Panc1 (cell line): ENCODE data around the gene RCOR3. TPM values are rescaled to one million over a fixed set of nuclear protein-coding genes. Genes with fewer than 3 reads are reported as not detected.

Experiments used
- ATAC-seq: fragments of 200-7000 bp; cut with Tn5 transposase; 2 replicates; pipeline ENCODE4 v1.9.1; 2020; ENCODE audit warnings: mild to moderate bottlenecking, moderate library complexity
- BruUV-seq: library from RNA; stranded (reverse); fragments of 400-500 nt; replicated peaks from 2 replicates; lab custom pipeline; 2021; lab: Mats Ljungman, UMichigan
- CTCF ChIA-PET: fragments of 300-600 bp; sonication (Branson Sonifier 250); formaldehyde crosslinking; loops from one replicate; lab custom pipeline; 2022; ENCODE audit warnings: antibody characterized with exemption; lab: Charles Lee
- POLR2A ChIA-PET: fragments of 300-600 bp; sonication (Branson Sonifier 250); formaldehyde crosslinking; loops from one replicate; lab custom pipeline; 2022; ENCODE audit warnings: antibody characterized with exemption; lab: Charles Lee
- DNase-seq: peaks from one replicate; pipeline ENCODE4 v3.0.0-alpha.2; 2010; ENCODE audit warnings: low read depth, low spot score
- H3K27ac ChIP-seq: 2 replicates; pipeline ENCODE4 v1.5.1; 2011; ENCODE audit warnings: mild to moderate bottlenecking, low read length, inconsistent platforms
- H3K27me3 ChIP-seq: fragments of 200-500 bp; sonication (Bioruptor generic); 2 replicates; pipeline ENCODE4 v1.6.0; 2014; ENCODE audit warnings: low read length, inconsistent platforms; ENCODE audit not compliant: control insufficient read depth, insufficient read depth
- H3K36me3 ChIP-seq: fragments of 200-500 bp; sonication (Bioruptor generic); 2 replicates; pipeline ENCODE4 v1.5.1; 2014; ENCODE audit warnings: inconsistent platforms, mild to moderate bottlenecking, low read length, moderate library complexity; ENCODE audit not compliant: control insufficient read depth, insufficient read depth
- H3K4me1 ChIP-seq: 2 replicates; pipeline ENCODE4 v1.5.1; 2011; ENCODE audit warnings: inconsistent platforms, mild to moderate bottlenecking, low read length, moderate library complexity; ENCODE audit not compliant: control insufficient read depth, insufficient read depth
- H3K4me3 ChIP-seq, 2 experiments: 2 replicates each; pipeline ENCODE4 v1.5.1; 2011 to 2012; ENCODE audit warnings: low read depth in 2 of 2, low read length in 2 of 2, mild to moderate bottlenecking in 2 of 2, inconsistent platforms in 1 of 2, moderate library complexity in 1 of 2
- H3K9me3 ChIP-seq: fragments of 200-500 bp; sonication (Bioruptor generic); 2 replicates; pipeline ENCODE4 v1.5.1; 2014; ENCODE audit warnings: low read depth, mild to moderate bottlenecking, inconsistent platforms, low read length, moderate library complexity; ENCODE audit not compliant: control insufficient read depth, insufficient read depth
- CTCF ChIP-seq: fragments of 450-650 bp; IDR thresholded peaks from 2 replicates; pipeline ENCODE4 v1.5.1; 2017; ENCODE audit warnings: mild to moderate bottlenecking
- POLR2AphosphoS5 ChIP-seq: IDR thresholded peaks from 2 replicates; pipeline ENCODE4 v1.6.1; 2012; ENCODE audit warnings: mild to moderate bottlenecking, low read depth, low read length, moderate library complexity
- REST ChIP-seq, 2 experiments: IDR thresholded peaks; 2 replicates each; pipeline ENCODE4 v1.6.1; 2011 to 2012; ENCODE audit warnings: low read depth in 2 of 2, control low read depth in 1 of 2, low read length in 1 of 2, mild to moderate bottlenecking in 1 of 2, moderate library complexity in 1 of 2; ENCODE audit not compliant: insufficient read depth in 1 of 2
- SIN3A ChIP-seq: IDR thresholded peaks from 2 replicates; pipeline ENCODE4 v1.6.1; 2012; ENCODE audit warnings: low read depth, mild to moderate bottlenecking, low read length, moderate library complexity, borderline replicate concordance; ENCODE audit not compliant: insufficient read depth
- TCF7L2 ChIP-seq: IDR thresholded peaks from 2 replicates; pipeline ENCODE4 v1.6.1; 2011; ENCODE audit warnings: mild to moderate bottlenecking, low read depth, low read length, inconsistent platforms
- in situ Hi-C: cut with HindIII; loops from 2 replicates; pipeline ENCODE4 v1.10.0; 2016; ENCODE audit warnings: low sequenced_read_pairs, low pct_unique_long_range_greater_than_20kb
- intact Hi-C: fragments of 100-400 bp; cut with micrococcal nuclease; formaldehyde crosslinking; loops from one replicate; pipeline ENCODE4 v1.10.0; 2022; ENCODE audit not compliant: unreplicated experiment
- total RNA-seq: library from RNA; stranded (reverse); gene quantifications from one replicate; pipeline ENCODE4 v1.2.1, GENCODE V29; 2021; ENCODE audit not compliant: unreplicated experiment

The RCOR3 gene
- total RNA-seq, 1 experiment from 2014 or later = 40.4 TPM

GRCh38 chr1:211345719-211346118 is 86.6 kb downstream of the RCOR3 start:
- no peaks in the 10 kb centered on the region for H3K36me3 ChIP-seq
- H3K27ac ChIP-seq = no peak overlapping the region
- TF ChIP-seq POLR2AphosphoS5 (no peak), REST (IDR thresholded peaks at IDR 0.05; ENCODE audit: insufficient read depth in 1 of 2, low read depth in 2 of 2, low read length in 1 of 2) (no peak), CTCF (no peak), SIN3A (no peak), TCF7L2 (no peak)
- BruUV-seq = no TSS peak
- H3K4me3 ChIP-seq = no peak overlapping the region
- intact Hi-C loops = no loop called here
- CTCF ChIA-PET = interaction anchor here (0.6 kb wide), 1 partner anchor 549 kb away, joined by 4 read pairs; no protein-coding TSS in a partner anchor
- DNase-seq (no peak), ATAC-seq (no peak)
- in situ Hi-C loops = no loop called here
- no peaks in the 10 kb centered on the region for H3K9me3 ChIP-seq
- H3K4me1 ChIP-seq = no peaks in the 10 kb centered on the region
- H3K27me3 ChIP-seq = no peaks in the 10 kb centered on the region
- POLR2A ChIA-PET = no interaction called here

- intact Hi-C loops (no loop called here), in situ Hi-C loops (no loop called here)
- TF ChIP-seq SIN3A = no peak
- TF ChIP-seq TCF7L2 = no peak
- no peak for TF ChIP-seq REST (IDR thresholded peaks at IDR 0.05; ENCODE audit: insufficient read depth in 1 of 2, low read depth in 2 of 2, low read length in 1 of 2)
- TF ChIP-seq CTCF = no peak
- TF ChIP-seq POLR2AphosphoS5 = no peak
- no peaks in the 10 kb centered on the region for H3K4me1 ChIP-seq
- H3K36me3 ChIP-seq = no peaks in the 10 kb centered on the region
- H3K27ac ChIP-seq = no peak overlapping the region
- no peak overlapping the region for H3K4me3 ChIP-seq
- POLR2A ChIA-PET = no interaction called here
- H3K27me3 ChIP-seq = no peaks in the 10 kb centered on the region
- ATAC-seq = no peak
- BruUV-seq = no TSS peak
- no peak for DNase-seq
- CTCF ChIA-PET = no interaction called here
- no peaks in the 10 kb centered on the region for H3K9me3 ChIP-seq
Observed at GRCh38 chr1:211347077-211347844, 88.1 kb downstream of the RCOR3 start.
